ENCODE data around the gene LRRC75A.

GRCh38 chr17:16494059-16494458, 2.1 kb upstream of the LRRC75A start:
- TF ChIP-seq CTCF (IDR thresholded peaks at IDR 0.05) (no peak), POLR2A (IDR thresholded peaks at IDR 0.05) (no peak)

All from prostate gland (tissue), 2 donors.